Thyroid gland (tissue), 4 donors: ENCODE data around the gene C22orf42.

Source experiments
- CTCF ChIP-seq, 6 experiments: fragments of 200-600 bp in 3 of 6; fragments of 450-650 bp in 3 of 6; sonication (generic) in 3 of 6; IDR thresholded peaks; one replicate each; pipeline ENCODE4 v1.5.1; 2016 to 2019; ENCODE audit warnings: antibody characterized with exemption in 6 of 6, mild to moderate bottlenecking in 2 of 6, inconsistent platforms in 1 of 6, moderate library complexity in 1 of 6
- POLR2A ChIP-seq, 2 donors: fragments of 450-650 bp; IDR thresholded peaks; one replicate each; pipeline ENCODE4 v1.6.1; 2017; ENCODE audit warnings: antibody characterized with exemption in 2 of 2, mild to moderate bottlenecking in 2 of 2, moderate library complexity in 1 of 2

DNA sequence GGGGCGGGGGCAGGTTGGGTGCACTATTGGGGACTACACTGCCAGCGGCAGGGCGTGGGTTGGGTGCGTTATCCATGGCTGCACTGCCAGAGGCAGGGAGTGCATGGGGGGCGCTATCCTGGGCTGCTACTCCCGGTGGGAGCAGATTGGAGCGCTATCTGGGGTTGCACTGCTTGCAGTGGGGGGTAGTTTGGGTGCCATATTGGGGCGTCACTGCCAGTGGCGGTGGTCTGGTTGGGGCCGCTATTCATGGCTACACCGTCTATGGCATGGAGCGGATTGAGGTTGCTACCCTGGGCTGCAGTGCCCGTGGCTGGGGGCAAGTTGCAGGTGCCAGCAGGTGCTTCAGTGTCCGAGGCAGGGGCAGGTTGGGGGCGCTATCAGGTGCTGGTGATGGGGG lies 36.2 kb downstream of the C22orf42 start:
- TF ChIP-seq CTCF (IDR thresholded peaks at IDR 0.05): no peak
- TF ChIP-seq POLR2A (IDR thresholded peaks at IDR 0.05): no peak
